DMS53 treated with DMSO at 0.1 percent for 48 hours (cell line): ENCODE measurements around the gene CPZ.

Experiments used
- DNase-seq: peaks from one replicate; lab custom pipeline; 2025; ENCODE audit not compliant: unreplicated experiment; lab: John Stamatoyannopoulos, UW

The CPZ gene

GRCh38 chr4:8592366-8593263 lies at the start of gene CPZ:
Gene CPZ (plus strand): TSS chr4:8592765. CDS start chr4:8592834, 69 bp downstream.
- DNase-seq, result no peak

- DNase-seq, result no peak
Observed at GRCh38 chr4:8542776-8543525, 49.6 kb upstream of the CPZ start.

- no peak for DNase-seq
Observed at GRCh38 chr4:8543623-8544022, 48.9 kb upstream of the CPZ start.

GRCh38 chr4:8544282-8544681 lies 48.3 kb upstream of the CPZ start:
- no peak for DNase-seq

- DNase-seq, result no peak
Observed at GRCh38 chr4:8544741-8545438, 47.7 kb upstream of the CPZ start.

- DNase-seq, result no peak
Observed at GRCh38 chr4:8545439-8545765, 47.2 kb upstream of the CPZ start.

- no peak for DNase-seq
Observed at GRCh38 chr4:8546766-8547107, 45.8 kb upstream of the CPZ start.

GRCh38 chr4:8547108-8547911 lies 45.3 kb upstream of the CPZ start:
- DNase-seq, result peak; percentile 12

GRCh38 chr4:8547912-8548730 lies 44.4 kb upstream of the CPZ start:
- DNase-seq, result no peak

GRCh38 chr4:8548731-8549351 lies 43.7 kb upstream of the CPZ start:
- no peak for DNase-seq

GRCh38 chr4:8549352-8549931 lies 43.1 kb upstream of the CPZ start:
- DNase-seq, result no peak

GRCh38 chr4:8550691-8551090 lies 41.9 kb upstream of the CPZ start:
- no peak for DNase-seq

- DNase-seq, result no peak
Observed at GRCh38 chr4:8552024-8552423, 40.5 kb upstream of the CPZ start.

GRCh38 chr4:8552581-8553205 lies 39.9 kb upstream of the CPZ start:
- DNase-seq, result no peak

GRCh38 chr4:8553216-8553615 lies 39.3 kb upstream of the CPZ start:
- DNase-seq, result no peak

- no peak for DNase-seq
Observed at GRCh38 chr4:8553991-8554405, 38.6 kb upstream of the CPZ start.

GRCh38 chr4:8554555-8555100 lies 37.9 kb upstream of the CPZ start:
- no peak for DNase-seq

GRCh38 chr4:8555716-8556115 lies 36.8 kb upstream of the CPZ start:
- DNase-seq, result no peak
